Neuron (in vitro differentiated cells): ENCODE data around the gene TBC1D24.
"Not testable (repeated sequence)": the region's sequence is repeated elsewhere in the genome, so short reads cannot be mapped to it uniquely, and the experiment has no call there.

Experiments used
- H2AFZ ChIP-seq: one replicate; pipeline ENCODE4 v1.6.1; 2013; ENCODE audit warnings: low read depth, mild to moderate bottlenecking, inconsistent platforms, low read length, moderate library complexity
- H3K27me3 ChIP-seq: one replicate; pipeline ENCODE4 v1.6.1; 2013; ENCODE audit warnings: low read length; ENCODE audit not compliant: insufficient read depth
- H3K36me3 ChIP-seq: one replicate; pipeline ENCODE4 v1.6.1; 2013; ENCODE audit warnings: low read length; ENCODE audit not compliant: insufficient read depth
- H3K4me1 ChIP-seq: one replicate; pipeline ENCODE4 v1.6.1; 2013; ENCODE audit warnings: low read length; ENCODE audit not compliant: insufficient read depth
- H3K4me3 ChIP-seq: 2 replicates; pipeline ENCODE4 v1.5.1; 2013; ENCODE audit warnings: mild to moderate bottlenecking, low read length, moderate library complexity
- H3K9me3 ChIP-seq: one replicate; pipeline ENCODE4 v1.6.1; 2013; ENCODE audit warnings: low read length

The TBC1D24 gene

GRCh38 chr16:2474877-2475412 is at the start of gene TBC1D24:
TSS of gene TBC1D24 (plus strand) at chr16:2475127. CDS start at chr16:2496149, 21,022 bp downstream.
- Histone ChIP-seq H3K36me3 (no peaks in the 10 kb centered on the region), H3K4me1 (peaks cover 36% of the 10 kb centered on the region), H2AFZ (peak within 1 kb of the TSS; percentile 86), H3K4me3 (peak within 1 kb of the TSS; percentile 79), H3K27me3 (no peaks in the 10 kb centered on the region), H3K9me3 (no peaks in the 10 kb centered on the region)

- H3K36me3 ChIP-seq = no peaks in the 10 kb centered on the region
- no peak overlapping the region for H2AFZ ChIP-seq
- no peaks in the 10 kb centered on the region for H3K9me3 ChIP-seq
- H3K4me3 ChIP-seq = no peak overlapping the region
- H3K4me1 ChIP-seq = peaks cover 10% of the 10 kb centered on the region
- no peaks in the 10 kb centered on the region for H3K27me3 ChIP-seq
Observed at GRCh38 chr16:2425825-2426430, 49.0 kb upstream of the TBC1D24 start.

GRCh38 chr16:2426941-2427361 is 48.0 kb upstream of the TBC1D24 start:
- H3K4me1 ChIP-seq = peaks cover 14% of the 10 kb centered on the region
- H2AFZ ChIP-seq = no peak overlapping the region
- H3K36me3 ChIP-seq = peaks cover under 1% of the 10 kb centered on the region
- no peak overlapping the region for H3K4me3 ChIP-seq
- no peaks in the 10 kb centered on the region for H3K27me3 ChIP-seq
- H3K9me3 ChIP-seq = no peaks in the 10 kb centered on the region

- H2AFZ ChIP-seq = no peak overlapping the region
- no peaks in the 10 kb centered on the region for H3K9me3 ChIP-seq
- no peaks in the 10 kb centered on the region for H3K27me3 ChIP-seq
- H3K36me3 ChIP-seq = peaks cover 6% of the 10 kb centered on the region
- H3K4me1 ChIP-seq = peaks cover 14% of the 10 kb centered on the region
- no peak overlapping the region for H3K4me3 ChIP-seq
Observed at GRCh38 chr16:2427526-2427925, 47.4 kb upstream of the TBC1D24 start.

- Histone ChIP-seq H2AFZ (peak overlapping the region; percentile 85), H3K9me3 (no peaks in the 10 kb centered on the region), H3K27me3 (no peaks in the 10 kb centered on the region), H3K36me3 (peaks cover 13% of the 10 kb centered on the region), H3K4me1 (peaks cover 14% of the 10 kb centered on the region), H3K4me3 (peak overlapping the region; percentile 40)
Observed at GRCh38 chr16:2428051-2428783, 46.7 kb upstream of the TBC1D24 start.

GRCh38 chr16:2428784-2429033 is 46.2 kb upstream of the TBC1D24 start:
- peak overlapping the region; percentile 85 for H2AFZ ChIP-seq
- H3K4me1 ChIP-seq = peaks cover 14% of the 10 kb centered on the region
- H3K27me3 ChIP-seq = no peaks in the 10 kb centered on the region
- H3K4me3 ChIP-seq = peak overlapping the region; percentile 40
- no peaks in the 10 kb centered on the region for H3K9me3 ChIP-seq
- H3K36me3 ChIP-seq = peaks cover 17% of the 10 kb centered on the region

GRCh38 chr16:2429034-2429770 is 45.7 kb upstream of the TBC1D24 start, which contains the start of gene CCNF:
TSS of gene CCNF (plus strand) at chr16:2429447. CDS start at chr16:2429482, 35 bp downstream.
- H3K9me3 ChIP-seq = no peaks in the 10 kb centered on the region
- peak within 1 kb of the TSS; percentile 85 for H2AFZ ChIP-seq
- peak within 1 kb of the TSS; percentile 85 for H3K4me3 ChIP-seq
- H3K36me3 ChIP-seq = peaks cover 19% of the 10 kb centered on the region
- H3K27me3 ChIP-seq = no peaks in the 10 kb centered on the region
- peaks cover 14% of the 10 kb centered on the region for H3K4me1 ChIP-seq

- Histone ChIP-seq H3K36me3 (peaks cover 22% of the 10 kb centered on the region), H2AFZ (peak overlapping the region; percentile 85), H3K4me3 (peak overlapping the region; percentile 85), H3K4me1 (peaks cover 14% of the 10 kb centered on the region), H3K9me3 (no peaks in the 10 kb centered on the region), H3K27me3 (no peaks in the 10 kb centered on the region)
Observed at GRCh38 chr16:2429771-2430663, 44.9 kb upstream of the TBC1D24 start.

- no peak overlapping the region for H2AFZ ChIP-seq
- no peak overlapping the region for H3K4me3 ChIP-seq
- no peaks in the 10 kb centered on the region for H3K9me3 ChIP-seq
- H3K27me3 ChIP-seq = no peaks in the 10 kb centered on the region
- peaks cover 14% of the 10 kb centered on the region for H3K4me1 ChIP-seq
- peaks cover 40% of the 10 kb centered on the region for H3K36me3 ChIP-seq
Observed at GRCh38 chr16:2432286-2432685, 42.6 kb upstream of the TBC1D24 start.

GRCh38 chr16:2432801-2433505 is 42.0 kb upstream of the TBC1D24 start:
- Histone ChIP-seq H3K4me3 (no peak overlapping the region), H3K4me1 (peaks cover 14% of the 10 kb centered on the region), H2AFZ (no peak overlapping the region), H3K36me3 (peaks cover 47% of the 10 kb centered on the region), H3K27me3 (no peaks in the 10 kb centered on the region), H3K9me3 (no peaks in the 10 kb centered on the region)

- H3K9me3 ChIP-seq, H2AFZ ChIP-seq, H3K4me3 ChIP-seq, H3K27me3 ChIP-seq: not testable (repeated sequence)
- Histone ChIP-seq H3K4me1 (peaks cover 11% of the 10 kb centered on the region), H3K36me3 (peaks cover 68% of the 10 kb centered on the region)
Observed at GRCh38 chr16:2435236-2435635, 39.7 kb upstream of the TBC1D24 start.

- H3K27me3 ChIP-seq = no peaks in the 10 kb centered on the region
- no peaks in the 10 kb centered on the region for H3K9me3 ChIP-seq
- peaks cover 2% of the 10 kb centered on the region for H3K4me1 ChIP-seq
- no peak overlapping the region for H2AFZ ChIP-seq
- H3K4me3 ChIP-seq = no peak overlapping the region
- peaks cover 73% of the 10 kb centered on the region for H3K36me3 ChIP-seq
Observed at GRCh38 chr16:2436110-2436509, 38.8 kb upstream of the TBC1D24 start.
